Astrocyte of the hippocampus (primary cell): ENCODE data around the gene MUC5B.
"Not testable (repeated sequence)": the region's sequence is repeated elsewhere in the genome, so short reads cannot be mapped to it uniquely, and the experiment has no call there.

ENCODE experiments used
- DNase-seq: peaks from one replicate; pipeline ENCODE4 v3.0.0; 2011; ENCODE audit warnings: low read depth, low spot score

The MUC5B gene

DNA sequence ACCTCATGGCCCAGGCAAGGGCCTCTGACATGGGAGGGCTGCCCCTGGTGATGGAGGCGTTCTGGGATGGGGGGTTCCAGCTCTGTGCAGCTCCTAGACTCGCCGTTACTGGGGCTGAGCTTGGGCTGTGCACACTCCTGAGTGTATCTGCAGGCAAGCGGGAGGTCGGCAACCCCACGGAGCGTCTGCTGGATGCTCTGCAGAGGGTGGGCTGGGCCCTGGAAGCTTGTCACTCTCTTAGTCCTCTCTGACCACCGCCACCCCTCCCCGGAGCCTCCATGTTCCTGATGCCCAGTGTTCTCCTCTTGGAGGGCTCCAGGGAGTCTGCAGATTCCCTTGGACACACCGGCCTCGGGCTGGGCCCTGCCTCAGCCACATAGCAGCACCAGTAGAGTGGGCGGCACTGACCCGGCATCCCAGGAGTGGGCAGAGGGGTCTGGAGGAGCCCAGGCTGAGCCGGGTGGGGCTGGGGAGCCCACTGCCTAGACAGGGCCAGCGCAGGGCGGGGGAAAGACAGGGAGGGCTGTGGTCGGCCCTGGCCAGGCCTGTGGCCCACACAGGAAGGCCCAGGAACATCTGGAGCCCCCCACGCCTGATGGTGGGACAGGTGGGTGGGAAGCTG lies 20.6 kb upstream of the MUC5B start:
- no peak for DNase-seq

DNA sequence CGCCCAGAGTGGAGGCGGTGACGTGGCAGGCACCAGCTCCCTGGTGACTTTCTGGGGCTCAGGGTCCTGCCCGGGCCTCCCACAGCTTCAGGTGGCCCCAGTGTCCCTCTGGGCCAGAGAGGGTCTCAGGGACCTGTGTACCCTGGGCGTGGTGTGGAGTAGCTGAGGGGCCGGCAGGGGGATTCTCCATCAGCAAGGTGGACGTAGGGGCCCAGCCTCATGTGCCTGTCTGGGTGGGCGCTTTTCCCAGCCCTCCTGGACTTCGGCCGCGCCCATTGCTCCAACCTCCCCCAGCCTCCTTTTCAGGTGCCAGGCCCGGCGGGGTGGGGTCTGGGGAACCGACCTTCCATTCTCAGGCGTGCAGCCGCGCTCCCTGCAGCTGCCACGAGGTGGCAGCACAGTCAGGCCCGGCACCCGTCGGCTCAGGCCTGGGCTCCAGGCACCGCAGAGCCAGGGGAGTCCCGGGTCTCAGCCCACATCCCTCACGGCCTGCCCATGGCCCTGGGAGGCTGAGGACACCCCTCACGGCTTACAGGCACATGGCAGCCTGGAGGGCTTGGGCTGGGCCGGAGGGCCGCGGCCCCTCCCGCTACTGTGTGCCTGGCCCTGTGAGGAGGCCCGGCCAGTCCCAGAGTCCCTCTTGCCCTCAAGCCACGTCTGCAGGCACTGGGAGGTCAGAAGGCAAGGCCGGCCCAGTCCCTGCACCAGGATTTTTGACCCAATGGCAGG lies 19.9 kb upstream of the MUC5B start:
- peak; percentile 73 for DNase-seq

- no peak for DNase-seq
These were observed 19.2 kb upstream of the MUC5B start for GRCh38 chr11:1203505-1204271.

DNA sequence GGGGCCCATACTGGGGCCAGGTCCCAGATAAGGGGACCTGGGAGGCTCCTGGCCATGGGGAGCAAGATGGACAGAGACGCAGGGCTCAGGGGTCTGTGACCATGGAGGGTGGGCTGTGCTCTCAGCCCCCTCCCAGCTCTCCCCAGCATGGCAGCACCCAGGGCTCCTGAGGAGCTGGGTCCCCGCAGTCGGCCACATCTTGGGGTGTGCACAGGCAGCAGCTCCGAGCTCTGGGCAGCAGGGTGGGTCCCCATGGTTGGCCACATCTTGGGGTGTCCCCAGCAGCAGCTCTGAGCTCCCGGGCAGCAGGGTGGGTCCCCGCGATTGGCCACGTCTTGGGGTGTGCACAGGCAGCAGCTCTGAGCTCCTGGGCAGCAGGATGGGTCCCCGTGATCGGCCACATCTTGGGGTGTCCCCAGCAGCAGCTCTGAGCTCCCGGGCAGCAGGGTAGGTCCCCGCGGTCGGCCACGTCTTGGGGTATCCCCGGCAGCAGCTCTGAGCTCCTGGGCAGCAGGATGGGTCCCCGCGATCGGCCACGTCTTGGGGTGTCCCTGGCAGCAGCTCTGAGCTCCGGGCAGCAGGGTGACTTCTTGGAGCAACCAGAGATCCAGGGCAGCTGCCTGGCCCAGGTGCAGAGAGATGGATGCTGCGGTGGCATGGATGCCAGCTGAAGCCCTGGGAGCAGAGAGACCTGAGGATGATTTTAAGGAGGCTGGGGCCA lies 18.3 kb upstream of the MUC5B start:
- no peak for DNase-seq

DNA sequence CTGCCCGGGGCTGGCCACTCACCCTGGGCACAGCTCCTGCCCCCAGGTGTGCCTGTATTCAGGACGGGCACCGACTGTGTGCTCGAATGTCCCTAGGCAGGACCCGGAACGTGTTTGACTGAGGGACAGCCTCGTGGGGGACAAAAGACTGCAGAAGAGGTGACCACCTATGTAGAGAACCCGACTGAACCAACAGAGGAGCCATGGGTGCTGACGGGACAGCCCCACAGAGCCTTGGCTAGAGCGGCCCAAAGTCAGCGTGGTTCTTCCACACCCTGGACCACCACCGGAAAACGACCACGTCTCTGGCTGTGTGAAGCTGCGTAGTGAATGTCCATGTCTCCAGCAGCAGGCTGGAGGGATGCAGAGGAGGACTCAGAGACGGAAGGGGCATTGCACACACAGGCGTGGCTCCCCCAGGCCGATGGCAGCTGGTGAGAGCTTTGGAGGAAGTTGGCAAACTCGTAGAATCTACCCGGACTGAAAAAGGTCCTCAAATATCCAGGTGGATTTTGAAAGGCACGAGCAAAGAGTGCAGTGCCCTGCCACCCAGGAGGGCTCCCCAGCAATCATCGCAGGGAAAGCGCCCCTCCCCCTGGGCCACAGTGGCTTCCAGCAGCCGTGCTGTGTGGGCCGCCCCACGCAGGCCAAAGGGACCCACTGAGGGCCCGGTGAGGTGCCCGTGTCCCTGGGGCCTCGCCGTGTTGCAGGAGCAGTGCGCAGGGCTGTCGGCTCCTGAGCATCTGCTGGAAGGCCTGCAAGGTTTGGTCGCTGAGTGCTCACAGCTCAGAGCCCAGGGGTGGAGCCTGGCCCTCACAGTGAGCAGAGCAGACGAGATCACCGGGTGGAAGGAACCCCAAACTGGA lies 17.5 kb upstream of the MUC5B start:
- no peak for DNase-seq

DNA sequence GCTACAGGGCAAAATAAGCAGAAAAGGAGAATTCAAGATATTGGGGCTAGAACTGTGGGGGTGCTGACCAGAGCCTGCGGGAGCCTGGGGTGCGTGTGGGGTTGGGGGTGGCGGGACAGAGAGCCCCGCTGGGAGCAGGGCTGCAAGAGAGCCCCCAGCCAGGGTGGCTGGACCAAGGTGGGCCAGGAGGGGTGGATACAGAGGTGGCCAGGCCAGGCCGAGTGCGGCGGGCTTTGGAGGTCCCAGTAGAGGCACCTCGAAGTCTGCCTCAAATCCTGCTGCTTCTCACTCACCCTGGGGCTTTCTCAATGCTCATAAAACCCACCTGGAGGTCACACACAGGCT lies 16.9 kb upstream of the MUC5B start:
- DNase-seq: no peak

DNA sequence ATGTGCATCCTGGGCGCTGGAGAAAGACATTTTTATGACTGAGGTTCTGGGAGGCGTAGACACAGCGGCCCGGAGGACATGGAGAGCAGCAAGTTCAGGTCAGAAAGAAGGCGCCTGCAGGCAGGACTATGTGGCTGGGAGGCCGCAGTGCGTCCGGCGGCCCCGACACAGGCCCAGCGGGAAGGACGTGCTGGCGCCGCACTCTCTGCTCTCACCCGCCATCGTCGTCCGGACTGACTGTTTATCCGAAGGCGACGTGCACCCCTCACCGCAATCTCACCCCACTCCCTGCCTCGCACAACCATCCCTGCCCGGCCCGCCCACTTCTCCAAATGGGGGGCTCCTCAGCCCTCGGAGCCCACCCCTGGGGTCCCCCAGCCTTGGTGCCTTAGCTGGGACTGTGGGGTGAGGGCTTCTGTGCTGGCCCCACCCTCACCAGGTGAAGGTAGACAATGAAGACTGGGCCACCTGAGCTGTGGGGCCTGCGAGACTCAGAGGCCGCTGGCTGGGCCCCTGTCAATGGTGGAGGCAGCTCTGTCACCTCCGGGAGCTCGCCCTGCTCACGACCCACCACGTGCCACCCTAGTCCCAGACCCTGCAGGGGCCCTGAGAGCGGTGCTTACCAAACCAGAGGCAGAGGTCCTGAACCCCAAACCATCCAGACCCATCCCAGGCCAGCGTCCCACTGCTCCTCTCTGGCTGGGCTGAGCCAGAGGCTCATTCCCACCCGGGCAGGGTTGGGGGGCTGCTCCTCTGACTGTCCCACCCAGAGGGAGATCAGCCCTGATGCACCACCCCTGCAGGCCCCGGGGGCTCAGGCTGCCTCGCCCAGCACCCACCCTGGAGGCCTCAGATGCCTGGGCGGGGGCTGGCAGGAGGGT lies 16.2 kb upstream of the MUC5B start:
- no peak for DNase-seq

DNA sequence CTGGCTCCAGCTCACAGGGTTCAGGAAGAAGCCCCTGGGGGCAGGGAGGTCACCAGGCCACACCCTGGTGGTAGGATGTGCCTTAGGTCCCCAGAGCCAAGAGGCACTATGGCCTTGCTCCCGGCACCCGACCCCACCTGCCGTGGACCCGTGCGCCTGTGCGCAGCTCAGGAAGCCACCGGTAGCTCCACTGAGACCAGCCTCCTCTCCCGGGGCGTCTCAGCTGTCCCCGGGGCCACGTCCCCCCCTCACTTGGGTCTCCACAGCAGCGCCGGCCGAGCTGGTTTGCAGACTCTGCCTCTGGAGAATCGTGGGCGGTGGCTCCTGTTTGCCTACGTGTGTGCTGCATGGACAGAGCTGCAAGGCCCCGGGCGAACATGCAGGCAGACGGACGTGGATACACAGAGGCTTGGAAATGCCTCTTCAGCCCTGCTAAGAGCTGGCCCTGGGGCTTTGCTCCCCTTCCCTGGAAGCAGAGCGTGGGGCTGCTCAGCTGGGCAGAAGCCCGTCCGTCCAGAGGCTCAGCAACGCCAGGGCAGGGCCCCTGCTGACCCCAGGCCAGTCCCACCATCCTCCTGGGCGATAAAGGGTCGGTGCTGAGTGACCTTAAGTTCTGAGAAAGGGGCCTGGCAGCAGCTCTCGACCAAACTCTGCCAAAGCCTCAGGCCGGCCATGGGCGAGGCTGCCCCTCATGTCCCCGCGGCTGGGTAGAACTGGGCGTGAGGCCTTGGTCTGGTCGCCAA lies 15.3 kb upstream of the MUC5B start:
- no peak for DNase-seq

GRCh38 chr11:1208144-1208393 lies 14.8 kb upstream of the MUC5B start:
- no peak for DNase-seq

DNA sequence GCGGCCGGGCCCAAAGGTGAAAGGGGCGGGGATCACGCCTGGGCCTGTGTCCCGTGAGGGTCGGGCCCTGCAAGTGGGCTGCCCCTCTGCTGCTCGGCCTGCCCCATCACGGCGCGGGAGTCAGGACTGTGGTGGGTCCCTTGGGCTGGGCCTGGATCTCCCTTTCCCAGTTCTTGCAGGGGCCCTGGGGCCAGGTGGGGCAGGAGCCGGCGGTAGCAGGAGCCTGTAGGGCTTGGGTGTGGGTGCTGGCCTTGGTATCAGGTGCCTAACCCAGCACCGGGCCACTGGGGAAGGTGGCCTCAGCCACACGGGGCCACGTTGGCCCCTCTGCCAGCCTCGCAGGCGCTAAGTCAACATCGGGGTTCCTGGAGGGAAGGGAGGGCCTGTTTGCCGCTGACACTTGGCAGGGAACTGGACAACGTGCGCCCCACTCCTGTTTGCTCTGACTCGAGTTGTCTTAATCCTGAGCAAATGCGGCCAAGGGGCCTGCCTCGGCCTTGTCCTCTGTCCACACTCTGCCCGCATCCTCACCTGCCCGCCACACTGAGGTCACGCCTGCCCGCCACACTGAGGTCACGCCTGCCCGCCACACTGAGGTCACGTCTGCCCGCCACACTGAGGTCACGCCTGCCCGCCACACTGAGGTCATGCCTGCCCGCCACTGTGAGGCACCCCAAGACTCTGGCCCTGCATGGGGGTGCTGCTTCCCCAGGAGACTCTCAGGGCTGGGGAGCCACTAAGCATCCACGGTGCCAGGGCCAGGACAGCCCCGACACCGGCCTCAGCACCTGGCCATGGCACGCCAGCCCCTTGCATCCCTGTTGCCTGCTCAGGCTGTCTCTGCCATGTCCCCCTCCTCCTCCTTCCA lies 14.2 kb upstream of the MUC5B start:
- DNase-seq: no peak

- no peak for DNase-seq
These were observed 13.4 kb upstream of the MUC5B start for GRCh38 chr11:1209371-1210057.

GRCh38 chr11:1211838-1212237 lies 11.0 kb upstream of the MUC5B start:
- DNase-seq: no peak

DNA sequence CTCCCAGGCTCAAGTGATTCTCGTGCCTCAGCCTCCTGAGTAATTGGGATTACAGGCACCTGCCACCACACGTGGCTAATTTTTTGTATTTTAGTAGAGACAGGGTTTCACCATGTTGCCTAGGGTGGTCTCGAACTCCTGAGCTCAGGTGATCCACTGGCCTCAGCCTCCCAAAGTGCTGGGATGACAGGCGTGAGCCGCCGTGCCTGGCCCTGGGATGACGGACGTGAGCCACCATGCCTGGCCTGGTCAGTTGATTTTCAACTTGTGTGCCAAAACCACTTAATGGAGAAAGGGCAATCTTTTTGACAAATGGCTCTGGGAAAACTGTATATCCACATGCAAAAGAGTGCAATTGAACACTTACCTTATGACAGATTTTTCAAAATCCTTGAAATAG lies 7.0 kb upstream of the MUC5B start:
- not testable (repeated sequence) for DNase-seq

DNA sequence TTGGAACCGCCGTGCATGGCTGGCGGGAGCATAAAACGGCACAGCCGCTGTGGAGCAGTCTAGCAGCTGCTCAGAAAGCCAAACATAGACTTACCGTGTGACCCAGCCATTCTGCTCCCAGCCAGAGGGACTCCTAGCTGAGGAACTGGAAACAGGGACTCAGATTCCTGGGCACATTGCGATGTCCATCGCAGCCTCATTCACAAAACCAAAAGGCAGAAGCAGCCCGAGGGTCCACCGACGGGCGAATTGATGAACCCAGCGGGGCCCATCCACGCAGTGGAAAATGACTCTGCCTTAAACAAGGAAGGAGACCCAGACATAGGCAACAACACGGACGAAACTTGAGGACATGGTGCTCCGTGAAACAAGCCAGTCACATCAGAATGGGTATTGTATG lies 5.7 kb upstream of the MUC5B start:
- no peak for DNase-seq

DNA sequence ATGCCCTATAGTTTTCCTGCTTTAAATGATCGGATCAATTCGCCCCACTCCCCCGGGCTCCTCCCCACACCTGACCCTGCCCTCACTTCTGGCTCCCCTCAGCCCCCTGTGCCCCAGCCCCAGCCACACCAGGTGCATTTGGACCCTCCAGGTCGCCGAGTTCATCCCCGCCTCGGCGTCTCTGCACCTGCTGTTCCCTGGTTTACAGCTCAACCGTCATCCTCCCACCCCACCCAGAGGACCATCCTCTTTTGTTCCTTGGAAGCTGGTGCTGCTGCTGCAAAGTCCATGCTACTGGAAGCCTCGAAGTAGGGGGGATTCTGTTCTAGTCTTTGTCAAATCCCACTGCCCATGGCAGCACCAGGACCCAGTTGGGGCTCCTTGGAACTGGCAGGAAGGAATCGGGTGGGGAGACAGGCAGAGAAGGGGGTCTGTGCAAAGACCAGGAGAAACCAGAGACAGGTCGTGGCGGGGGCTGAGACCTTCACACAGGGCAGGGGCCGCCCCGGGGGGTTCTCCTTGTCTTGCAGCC lies 4.5 kb upstream of the MUC5B start:
- no peak for DNase-seq

- no peak for DNase-seq
These were observed 3.9 kb upstream of the MUC5B start for GRCh38 chr11:1218788-1219445.

DNA sequence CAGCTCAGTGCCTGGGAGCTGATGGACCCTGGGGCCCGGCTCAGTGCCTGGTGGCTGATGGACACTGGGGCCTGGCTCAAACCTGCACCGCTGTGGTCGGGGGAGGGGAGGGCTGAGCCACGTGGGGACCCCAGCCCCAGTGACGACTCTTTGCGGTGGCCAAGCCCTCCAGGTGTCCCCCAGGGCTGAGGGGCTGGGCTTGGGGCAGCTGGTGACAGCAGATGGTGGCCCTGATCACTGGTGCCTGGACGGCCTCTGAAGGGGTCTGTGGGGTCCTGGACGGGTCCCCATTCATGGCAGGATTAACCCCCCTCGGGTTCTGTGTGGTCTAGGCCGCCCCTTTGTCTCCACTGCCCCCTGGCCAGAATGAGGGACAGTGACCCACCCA lies 3.4 kb upstream of the MUC5B start:
- no peak for DNase-seq
